Small intestine (tissue), 7 donors: ENCODE data around the gene CLCN4. TPM values are rescaled to one million over a fixed set of nuclear protein-coding genes. Genes with fewer than 3 reads are reported as not detected.

Source experiments
- DNase-seq, 2 donors: peaks; one replicate each; pipeline versions ENCODE4 v3.0.0 to v3.0.0-alpha.2; 2013
- FAIRE-seq: peaks from 2 replicates; lab custom pipeline; 2012; peaks lifted over from hg19 to GRCh38; lab: Jason Lieb, UNC
- H3K27ac ChIP-seq, 3 donors: one replicate each; pipeline ENCODE4 v1.5.1; 2013; ENCODE audit warnings: low read length in 2 of 3, mild to moderate bottlenecking in 2 of 3, control low read depth in 1 of 3, inconsistent platforms in 1 of 3, low read depth in 1 of 3, moderate library complexity in 1 of 3
- H3K27me3 ChIP-seq, 3 donors: one replicate each; pipeline ENCODE4 v1.6.1; 2013; ENCODE audit warnings: low read length in 3 of 3, inconsistent platforms in 1 of 3; ENCODE audit not compliant: control insufficient read depth in 3 of 3, insufficient read depth in 3 of 3
- H3K36me3 ChIP-seq, 3 donors: one replicate each; pipeline ENCODE4 v1.6.1; 2013; ENCODE audit warnings: low read length in 3 of 3, inconsistent platforms in 1 of 3, low read depth in 1 of 3, mild to moderate bottlenecking in 1 of 3, moderate library complexity in 1 of 3; ENCODE audit not compliant: control insufficient read depth in 3 of 3, insufficient read depth in 2 of 3
- H3K4me1 ChIP-seq, 3 donors: one replicate each; pipeline ENCODE4 v1.6.1; 2013; ENCODE audit warnings: low read length in 2 of 3, inconsistent platforms in 1 of 3, low read depth in 1 of 3, mild to moderate bottlenecking in 1 of 3, moderate library complexity in 1 of 3; ENCODE audit not compliant: control insufficient read depth in 3 of 3, insufficient read depth in 2 of 3
- H3K4me3 ChIP-seq, 3 donors: one replicate each; pipeline ENCODE4 v1.5.1; 2013; ENCODE audit warnings: low read length in 3 of 3, control low read depth in 1 of 3, inconsistent platforms in 1 of 3, low read depth in 1 of 3, mild to moderate bottlenecking in 1 of 3, moderate library complexity in 1 of 3
- H3K9me3 ChIP-seq, 2 donors: one replicate each; pipeline ENCODE4 v1.6.1; 2013; ENCODE audit warnings: low read depth in 1 of 2, low read length in 1 of 2; ENCODE audit not compliant: control insufficient read depth in 2 of 2, insufficient read depth in 1 of 2
- WGBS, 3 donors: extraction: QIAGEN DNeasy Blood & Tissue Kit; methylation state at CpG; one replicate each; pipeline ENCODE4 v1.1.7; 2013; 5-methylcytosine and 5-hydroxymethylcytosine counted together
- polyA plus RNA-seq, 4 donors: library from polyadenylated mRNA; stranded (reverse) in 3 of 4; unstranded in 1 of 4; fragments of 200-250 nt in 3 of 4; fragments of 120-200 nt in 1 of 4; gene quantifications; one replicate each; pipeline versions ENCODE4 v1.2.1 to v1.2.3, GENCODE V29; 2013
- donor health status: healthy with polysubstance abuse.
- donor health status: control.
- donor health status: control.
- donor health status: Bipolar disorder and iron deficiency.
- donor health status: healthy.

Gene CLCN4
- polyA plus RNA-seq, 4 donors = under 0.01 to 2.7 (median 0.70) TPM; not detected in 1

DNA sequence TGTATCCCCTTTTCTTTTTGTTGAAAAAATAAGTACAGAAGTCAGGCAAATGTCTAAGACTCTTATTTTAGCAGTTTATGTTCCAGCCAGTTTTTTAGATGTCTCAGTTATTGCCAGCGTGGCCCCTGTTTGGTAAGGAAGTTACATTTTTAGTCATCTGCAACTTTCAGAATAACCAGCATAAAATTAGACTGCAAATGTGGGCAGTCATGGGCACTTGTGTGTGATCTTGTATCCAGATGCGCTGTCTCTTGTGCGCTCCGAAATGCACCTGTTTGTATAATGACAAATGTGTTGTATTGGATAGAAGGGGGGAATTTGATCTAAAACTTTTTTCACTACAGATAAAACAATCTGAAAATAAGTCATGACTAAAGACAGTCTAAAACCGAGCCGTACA is 44.3 kb upstream of the CLCN4 start:
- no peak for DNase-seq
- Histone ChIP-seq H3K4me1 (no peaks in the 10 kb centered on the region), H3K9me3 (peaks cover 0 to 3% of the 10 kb centered on the region in 2 donors), H3K36me3 (peaks cover 0 to 6% (median 0%) of the 10 kb centered on the region in 3 donors), H3K27me3 (no peaks in the 10 kb centered on the region), H3K27ac (peak overlapping the region in 1 of 3 donors; percentile 27), H3K4me3 (no peak overlapping the region)
- no peak for FAIRE-seq
- 62 to 91% (median 75%) methylated on average over 6 of the region's 6 CpGs for WGBS, 3 donors

- Histone ChIP-seq H3K27me3 (no peaks in the 10 kb centered on the region), H3K36me3 (peaks cover 0 to 11% (median 0%) of the 10 kb centered on the region in 3 donors), H3K27ac (no peak overlapping the region), H3K4me1 (no peaks in the 10 kb centered on the region), H3K4me3 (no peak overlapping the region), H3K9me3 (peaks cover 0 to 25% of the 10 kb centered on the region in 2 donors)
- DNase-seq (no peak), FAIRE-seq (no peak)
- 87 to 92% (median 89%) methylated on average over 5 of the region's 5 CpGs for WGBS, 3 donors
Measured at GRCh38 chrX:10115082-10115481, 41.7 kb upstream of the CLCN4 start.

GRCh38 chrX:10117301-10117700 is 39.5 kb upstream of the CLCN4 start:
- DNase-seq (no peak), FAIRE-seq (no peak)
- peaks cover 0 to 40% of the 10 kb centered on the region in 2 donors for H3K9me3 ChIP-seq
- no peaks in the 10 kb centered on the region for H3K4me1 ChIP-seq
- no peaks in the 10 kb centered on the region for H3K27me3 ChIP-seq
- WGBS, 3 donors = 96 to 97% (median 97%) methylated on average over 22 to 31 of the region's 31 CpGs
- peaks cover 0 to 16% (median 0%) of the 10 kb centered on the region in 3 donors for H3K36me3 ChIP-seq
- H3K27ac ChIP-seq = no peak overlapping the region
- H3K4me3 ChIP-seq = no peak overlapping the region

- peaks cover 0 to 16% (median 0%) of the 10 kb centered on the region in 3 donors for H3K36me3 ChIP-seq
- H3K27ac ChIP-seq = no peak overlapping the region
- H3K4me3 ChIP-seq = no peak overlapping the region
- H3K9me3 ChIP-seq = peaks cover 0 to 40% of the 10 kb centered on the region in 2 donors
- FAIRE-seq (no peak), DNase-seq (no peak)
- no peaks in the 10 kb centered on the region for H3K27me3 ChIP-seq
- 86 to 93% (median 88%) methylated on average over 9 of the region's 9 CpGs for WGBS, 3 donors
- H3K4me1 ChIP-seq = no peaks in the 10 kb centered on the region
Measured at GRCh38 chrX:10117864-10118377, 38.9 kb upstream of the CLCN4 start.

DNA sequence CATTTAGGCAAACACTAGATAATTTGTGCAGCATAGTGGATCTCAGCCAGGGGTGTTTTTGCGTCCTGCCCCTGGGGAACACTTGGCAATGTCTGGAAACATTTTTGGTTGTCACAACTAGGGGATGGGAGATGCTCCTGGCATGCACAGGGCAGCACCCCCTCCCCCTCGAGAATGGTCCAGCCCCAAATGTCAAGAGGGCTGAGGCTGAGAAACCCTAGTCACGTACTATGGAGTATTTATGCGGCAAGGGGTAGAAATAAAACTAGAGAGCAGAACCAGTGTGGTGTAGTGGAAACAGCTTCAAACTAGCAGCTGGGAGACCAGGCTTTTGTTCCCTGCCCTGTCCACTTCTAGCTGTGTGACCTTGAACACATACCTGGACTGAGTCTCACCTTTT is 38.2 kb upstream of the CLCN4 start:
- WGBS, 3 donors = 82 to 88% (median 87%) methylated on average over 4 of the region's 4 CpGs
- Histone ChIP-seq H3K27me3 (no peaks in the 10 kb centered on the region), H3K4me1 (no peaks in the 10 kb centered on the region), H3K9me3 (peaks cover 0 to 40% of the 10 kb centered on the region in 2 donors), H3K4me3 (no peak overlapping the region), H3K36me3 (peaks cover 0 to 16% (median 0%) of the 10 kb centered on the region in 3 donors), H3K27ac (peak overlapping the region in 1 of 3 donors; percentile 66)
- FAIRE-seq = no peak
- no peak for DNase-seq

DNA sequence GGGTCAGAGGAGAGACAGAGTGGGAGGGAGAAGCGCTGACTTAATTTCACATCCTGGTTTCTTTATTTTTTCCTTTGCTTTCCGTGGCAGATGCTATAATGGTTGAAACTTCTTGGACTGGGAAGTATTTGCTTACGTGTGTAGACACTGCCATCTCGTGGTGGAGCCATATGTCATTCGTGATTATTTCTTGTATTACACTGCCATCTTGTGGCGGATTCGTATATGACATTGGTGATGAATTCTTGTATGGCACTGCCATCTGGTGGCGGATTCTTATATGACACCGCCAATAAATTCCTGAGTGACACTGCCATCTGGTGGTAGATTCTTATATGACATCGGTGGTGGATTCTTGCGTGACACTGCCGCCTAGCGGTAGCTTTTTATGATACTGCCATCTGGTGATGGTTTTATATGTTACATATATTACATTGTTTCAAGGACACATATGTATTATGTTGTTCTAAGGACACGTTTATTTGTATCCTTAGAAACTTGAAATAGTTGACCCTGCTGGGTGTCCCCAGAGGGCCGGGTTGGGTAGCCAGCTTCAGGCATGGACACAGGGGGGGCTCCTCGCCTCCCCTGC is 37.3 kb upstream of the CLCN4 start:
- Histone ChIP-seq H3K4me1 (no peaks in the 10 kb centered on the region), H3K36me3 (peaks cover 0 to 20% (median 0%) of the 10 kb centered on the region in 3 donors), H3K27me3 (no peaks in the 10 kb centered on the region), H3K9me3 (peaks cover 0 to 40% of the 10 kb centered on the region in 2 donors), H3K27ac (no peak overlapping the region), H3K4me3 (no peak overlapping the region)
- FAIRE-seq (peak; percentile 94), DNase-seq (peak; percentile 59 to 69)
- 11 to 16% (median 14%) methylated on average over 16 of the region's 16 CpGs for WGBS, 3 donors

DNA sequence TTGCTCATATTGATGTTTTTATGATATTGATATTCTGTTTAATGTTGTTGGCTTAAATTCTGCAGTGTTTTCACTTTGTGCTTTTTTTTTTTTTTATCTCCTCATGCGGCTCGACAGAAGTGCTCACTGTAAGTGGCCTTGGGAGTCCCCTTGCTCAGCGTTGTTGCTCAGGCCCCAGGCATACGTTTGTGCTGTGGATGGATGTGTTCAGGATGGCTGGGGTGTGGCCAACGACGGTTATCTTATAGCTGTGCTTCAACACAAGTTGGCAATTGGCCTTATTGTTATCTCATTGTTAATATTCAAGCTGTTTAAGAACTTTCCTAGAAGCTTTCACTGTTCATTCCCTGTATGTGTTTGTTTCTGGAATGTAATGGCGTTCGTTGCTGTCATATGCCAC is 36.4 kb upstream of the CLCN4 start:
- Histone ChIP-seq H3K4me1 (no peaks in the 10 kb centered on the region), H3K4me3 (no peak overlapping the region), H3K27ac (no peak overlapping the region), H3K9me3 (peaks cover 0 to 40% of the 10 kb centered on the region in 2 donors), H3K27me3 (no peaks in the 10 kb centered on the region), H3K36me3 (peaks cover 0 to 27% (median 0%) of the 10 kb centered on the region in 3 donors)
- no peak for DNase-seq
- FAIRE-seq = no peak
- WGBS, 3 donors = 83 to 90% (median 84%) methylated on average over 8 of the region's 8 CpGs

- Histone ChIP-seq H3K27me3 (no peaks in the 10 kb centered on the region), H3K9me3 (peaks cover 0 to 40% of the 10 kb centered on the region in 2 donors), H3K27ac (no peak overlapping the region), H3K4me3 (no peak overlapping the region), H3K4me1 (no peaks in the 10 kb centered on the region), H3K36me3 (peaks cover 0 to 27% (median 0%) of the 10 kb centered on the region in 3 donors)
- DNase-seq = no peak
- no peak for FAIRE-seq
- 83 to 92% (median 91%) methylated on average over 7 of the region's 7 CpGs for WGBS, 3 donors
Measured at GRCh38 chrX:10120828-10121227, 35.9 kb upstream of the CLCN4 start.
